Activated CD4-positive, alpha-beta T cell treated with anti-CD3 and anti-CD28 coated beads, Interleukin-2, amount 10 ng/mL, durations not matched to agents 24 days and 14 days (primary cell): Measurements from ENCODE around the gene SUPT7L. TPM values are rescaled to one million over a fixed set of nuclear protein-coding genes. Genes with fewer than 3 reads are reported as not detected.
"Not testable (repeated sequence)": the region's sequence is repeated elsewhere in the genome, so short reads cannot be mapped to it uniquely, and the experiment has no call there.

ENCODE experiments used
- DNase-seq: peaks from one replicate; pipeline ENCODE4 v3.0.0; 2022
- H3K27ac Mint-ChIP-seq: one replicate; pipeline ENCODE4 v1.8.0; 2022; ENCODE audit warnings: mild to moderate bottlenecking, mixed read lengths
- H3K27me3 Mint-ChIP-seq: one replicate; pipeline ENCODE4 v1.8.0; 2022; ENCODE audit warnings: mixed read lengths
- H3K36me3 Mint-ChIP-seq: one replicate; pipeline ENCODE4 v1.8.0; 2022; ENCODE audit warnings: low read depth, mild to moderate bottlenecking, mixed read lengths
- H3K4me1 Mint-ChIP-seq: one replicate; pipeline ENCODE4 v1.8.0; 2021; ENCODE audit warnings: mixed read lengths
- H3K4me3 Mint-ChIP-seq: one replicate; pipeline ENCODE4 v1.8.0; 2022; ENCODE audit warnings: mild to moderate bottlenecking, moderate library complexity, mixed read lengths
- H3K9me3 Mint-ChIP-seq: one replicate; pipeline ENCODE4 v1.8.0; 2021; ENCODE audit warnings: mixed read lengths
- intact Hi-C: fragments of 100-400 bp; cut with micrococcal nuclease; formaldehyde crosslinking; loops from one replicate; pipeline ENCODE4 v1.15.1; 2023
- total RNA-seq: library from RNA; stranded (reverse); gene quantifications from 2 replicates; pipeline ENCODE4 v1.2.3, GENCODE V29; 2022

SUPT7L gene
- total RNA-seq, 1 donor from 2014 or later = 33.3 TPM

DNA sequence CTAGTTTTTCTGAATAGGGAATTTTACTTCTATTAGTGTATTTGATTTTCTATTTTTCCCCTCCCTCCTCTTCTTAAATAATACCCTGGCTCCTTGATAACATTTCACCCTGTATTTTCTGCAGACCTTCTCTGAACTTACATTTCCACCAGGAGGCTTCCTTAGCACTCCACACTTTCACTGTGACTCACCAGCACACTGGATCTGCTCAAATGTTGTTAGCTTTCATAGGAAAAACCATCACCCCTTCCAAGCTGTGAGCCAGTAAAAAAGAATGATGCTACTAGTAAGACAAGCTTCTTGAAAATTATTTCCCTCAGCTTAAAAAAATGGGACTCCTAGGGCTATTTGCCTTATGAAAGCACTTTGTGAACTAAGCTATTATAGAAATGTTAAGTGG is 16.1 kb downstream of the SUPT7L start:
- no peaks in the 10 kb centered on the region for H3K27me3 Mint-ChIP-seq
- H3K9me3 Mint-ChIP-seq = no peaks in the 10 kb centered on the region
- H3K36me3 Mint-ChIP-seq = peaks cover 52% of the 10 kb centered on the region
- H3K4me1 Mint-ChIP-seq = no peaks in the 10 kb centered on the region
- DNase-seq = no peak
- no peak overlapping the region for H3K4me3 Mint-ChIP-seq
- intact Hi-C loops = no loop called here
- no peak overlapping the region for H3K27ac Mint-ChIP-seq

GRCh38 chr2:27645197-27645596 is 18.2 kb downstream of the SUPT7L start:
- H3K9me3 Mint-ChIP-seq = no peaks in the 10 kb centered on the region

DNA sequence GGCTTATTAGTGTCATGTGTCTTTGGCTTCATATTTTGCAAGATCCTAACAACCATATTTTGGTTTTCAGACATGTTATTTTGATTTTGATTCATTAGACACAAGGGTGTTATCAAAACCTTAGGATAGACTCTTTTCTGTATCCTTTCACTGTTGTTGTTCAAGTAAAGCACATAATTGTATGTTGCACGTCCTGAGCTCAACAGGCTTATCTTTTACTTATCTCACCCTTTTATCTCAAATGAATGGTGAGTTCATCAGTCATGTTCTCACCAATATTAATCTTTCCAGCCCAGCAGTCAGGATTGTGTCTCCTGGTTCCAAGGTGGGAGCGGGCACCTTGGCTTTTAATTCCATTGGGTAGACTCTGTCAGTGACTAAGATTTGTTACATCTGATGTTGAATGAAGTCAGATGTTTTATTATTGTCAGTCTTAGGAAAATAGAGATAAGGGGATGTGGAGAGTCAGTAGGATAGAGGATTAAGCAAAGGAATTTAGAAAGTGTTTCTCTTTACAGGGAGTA is 22.6 kb downstream of the SUPT7L start:
- no peak overlapping the region for H3K4me3 Mint-ChIP-seq
- H3K27ac Mint-ChIP-seq = no peak overlapping the region
- no peaks in the 10 kb centered on the region for H3K9me3 Mint-ChIP-seq
- DNase-seq = no peak
- H3K36me3 Mint-ChIP-seq = peaks cover 54% of the 10 kb centered on the region
- no peaks in the 10 kb centered on the region for H3K27me3 Mint-ChIP-seq
- intact Hi-C loops = no loop called here
- peaks cover 19% of the 10 kb centered on the region for H3K4me1 Mint-ChIP-seq

More at GRCh38 chr2:27645197-27645596, 18.2 kb downstream of the SUPT7L start:
- DNase-seq = no peak
- intact Hi-C loops = no loop called here
- H3K4me1 Mint-ChIP-seq = no peaks in the 10 kb centered on the region
- no peaks in the 10 kb centered on the region for H3K27me3 Mint-ChIP-seq
- H3K4me3 Mint-ChIP-seq = no peak overlapping the region
- H3K36me3 Mint-ChIP-seq = peaks cover 55% of the 10 kb centered on the region
- H3K27ac Mint-ChIP-seq = no peak overlapping the region

DNA sequence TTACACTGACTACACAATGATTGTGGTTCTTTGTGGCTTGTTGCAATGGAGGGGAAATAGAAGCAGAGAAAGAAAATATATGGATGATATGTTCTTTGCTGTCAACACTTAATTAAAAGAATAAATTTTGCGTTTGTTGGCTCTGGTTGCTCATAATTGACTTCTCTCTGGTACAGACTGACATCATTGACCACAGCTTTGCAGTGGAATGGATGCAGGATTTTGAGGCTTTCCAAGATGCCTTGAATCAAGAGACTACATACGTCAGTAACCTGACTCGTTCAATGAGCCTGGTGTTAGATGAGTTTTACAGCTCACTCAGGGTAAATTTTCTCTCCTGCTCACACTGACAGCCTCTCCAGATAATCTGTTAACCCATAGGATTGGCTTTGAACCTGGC is 24.7 kb downstream of the SUPT7L start:
- peak overlapping the region; percentile 93 for H3K27ac Mint-ChIP-seq
- no peak for DNase-seq
- peaks cover 19% of the 10 kb centered on the region for H3K4me1 Mint-ChIP-seq
- H3K27me3 Mint-ChIP-seq = no peaks in the 10 kb centered on the region
- peak overlapping the region; percentile 72 for H3K4me3 Mint-ChIP-seq
- intact Hi-C loops = loop anchor here (1.0 to 2.0 kb wide), 4 partner anchors 9 to 210 kb away; partner anchors contain the start of genes CCDC121, GPN1, NRBP1 and SLC4A1AP
- H3K36me3 Mint-ChIP-seq = peaks cover 66% of the 10 kb centered on the region
- H3K9me3 Mint-ChIP-seq = no peaks in the 10 kb centered on the region

- peak; percentile 64 for DNase-seq
- Mint-ChIP-seq H3K36me3 (peaks cover 68% of the 10 kb centered on the region), H3K4me1 (peaks cover 19% of the 10 kb centered on the region), H3K27me3 (no peaks in the 10 kb centered on the region), H3K4me3 (peak overlapping the region; percentile 72), H3K27ac (peak overlapping the region; percentile 93), H3K9me3 (no peaks in the 10 kb centered on the region)
- intact Hi-C loops = loop anchor here (1.0 to 2.0 kb wide), 4 partner anchors 9 to 209 kb away; partner anchors contain the start of genes CCDC121, GPN1, NRBP1 and SLC4A1AP
Measured at GRCh38 chr2:27638037-27638637, 25.3 kb downstream of the SUPT7L start.

GRCh38 chr2:27636766-27637165 is 26.6 kb downstream of the SUPT7L start:
- H3K36me3 Mint-ChIP-seq = peaks cover 71% of the 10 kb centered on the region
- H3K27ac Mint-ChIP-seq = no peak overlapping the region
- no peaks in the 10 kb centered on the region for H3K27me3 Mint-ChIP-seq
- intact Hi-C loops = no loop called here
- peaks cover 21% of the 10 kb centered on the region for H3K4me1 Mint-ChIP-seq
- H3K9me3 Mint-ChIP-seq = no peaks in the 10 kb centered on the region
- no peak for DNase-seq
- no peak overlapping the region for H3K4me3 Mint-ChIP-seq

GRCh38 chr2:27634291-27634690 is 29.1 kb downstream of the SUPT7L start:
- peaks cover 66% of the 10 kb centered on the region for H3K36me3 Mint-ChIP-seq

GRCh38 chr2:27630257-27630656 is 33.2 kb downstream of the SUPT7L start:
- H3K4me3 Mint-ChIP-seq, H3K27me3 Mint-ChIP-seq, H3K9me3 Mint-ChIP-seq, intact Hi-C loops, DNase-seq: not testable (repeated sequence)
- H3K4me1 Mint-ChIP-seq = peaks cover 25% of the 10 kb centered on the region
- peak overlapping the region; percentile 6 for H3K27ac Mint-ChIP-seq
- H3K36me3 Mint-ChIP-seq = peaks cover 45% of the 10 kb centered on the region

More at GRCh38 chr2:27634291-27634690, 29.1 kb downstream of the SUPT7L start:
- no peak for DNase-seq
- Mint-ChIP-seq H3K4me1 (peaks cover 28% of the 10 kb centered on the region), H3K27me3 (no peaks in the 10 kb centered on the region), H3K9me3 (no peaks in the 10 kb centered on the region), H3K4me3 (no peak overlapping the region), H3K27ac (no peak overlapping the region)
- intact Hi-C loops = no loop called here

DNA sequence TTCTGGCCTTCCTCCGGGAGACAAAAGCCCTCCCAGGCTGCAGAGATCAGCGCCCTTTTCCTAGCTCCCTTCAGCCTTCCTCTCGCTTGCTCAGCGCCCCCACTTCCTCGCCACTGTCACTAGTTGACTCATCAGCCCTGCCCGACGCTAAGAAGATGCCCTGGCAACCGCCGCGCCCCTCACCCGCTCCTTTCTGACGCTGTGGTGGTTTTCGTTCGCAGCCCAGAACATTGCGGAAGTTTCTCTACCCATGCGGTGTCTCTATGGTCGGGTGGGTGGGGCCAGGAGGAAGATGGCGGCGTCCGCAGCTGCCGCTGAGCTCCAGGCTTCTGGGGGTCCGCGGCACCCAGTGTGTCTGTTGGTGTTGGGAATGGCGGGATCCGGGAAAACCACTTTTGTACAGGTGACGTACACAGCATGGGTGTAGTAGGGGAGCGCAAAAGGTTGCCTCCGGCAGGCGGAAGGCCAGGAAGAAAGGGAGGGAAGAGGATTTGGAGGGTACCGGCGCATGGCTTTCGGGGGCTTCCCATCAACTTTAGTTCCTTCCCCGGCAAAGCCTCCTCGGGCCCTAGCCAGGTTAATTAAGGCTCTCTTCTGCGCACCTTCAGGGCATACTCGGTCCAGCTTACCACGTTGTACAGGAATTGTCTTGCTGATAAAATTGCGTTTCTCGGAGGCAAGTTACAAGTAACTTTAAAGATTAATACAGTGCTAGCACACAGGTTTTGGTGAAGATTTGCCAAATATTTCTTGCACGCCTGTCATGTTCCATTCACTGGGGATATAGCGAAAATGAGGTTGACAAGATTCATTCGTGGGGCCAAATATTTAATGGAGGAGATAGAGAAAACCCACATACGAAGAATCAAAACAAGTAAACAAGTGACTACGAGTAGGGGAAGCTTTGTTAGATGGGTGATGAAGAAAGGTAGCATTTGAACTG is 34.4 kb downstream of the SUPT7L start, which contains the start of the genes CCDC121 and GPN1:
Gene CCDC121, minus strand, starts transcription at position 246 of the 943 bp plus-strand sequence. CDS start 1,213 bp downstream, outside the sequence.
Gene GPN1, plus strand, starts transcription at position 284 of the 943 bp plus-strand sequence. Its CDS starts 9 bp downstream, at position 293.
- no peaks in the 10 kb centered on the region for H3K9me3 Mint-ChIP-seq
- no peaks in the 10 kb centered on the region for H3K27me3 Mint-ChIP-seq
- H3K36me3 Mint-ChIP-seq = peaks cover 43% of the 10 kb centered on the region
- H3K27ac Mint-ChIP-seq = no peak within 1 kb of the TSS
- peak; percentile 98 for DNase-seq
- no peak within 1 kb of the TSS for H3K4me3 Mint-ChIP-seq
- peaks cover 25% of the 10 kb centered on the region for H3K4me1 Mint-ChIP-seq
- intact Hi-C loops = loop anchor here (1.0 to 5.0 kb wide), 8 partner anchors 9 to 764 kb away; partner anchors contain the start of genes EIF2B4, FOSL2, GTF3C2 and IFT172

- H3K27me3 Mint-ChIP-seq = no peaks in the 10 kb centered on the region
- peak; percentile 63 for DNase-seq
- no peak overlapping the region for H3K4me3 Mint-ChIP-seq
- H3K27ac Mint-ChIP-seq = no peak overlapping the region
- intact Hi-C loops = loop anchor here (2.0 to 5.0 kb wide), 7 partner anchors 35 to 765 kb away; partner anchors contain the start of genes EIF2B4, FOSL2, GTF3C2 and IFT172
- peaks cover 25% of the 10 kb centered on the region for H3K4me1 Mint-ChIP-seq
- H3K36me3 Mint-ChIP-seq = peaks cover 38% of the 10 kb centered on the region
- no peaks in the 10 kb centered on the region for H3K9me3 Mint-ChIP-seq
Measured at GRCh38 chr2:27627963-27628766, 35.2 kb downstream of the SUPT7L start.

DNA sequence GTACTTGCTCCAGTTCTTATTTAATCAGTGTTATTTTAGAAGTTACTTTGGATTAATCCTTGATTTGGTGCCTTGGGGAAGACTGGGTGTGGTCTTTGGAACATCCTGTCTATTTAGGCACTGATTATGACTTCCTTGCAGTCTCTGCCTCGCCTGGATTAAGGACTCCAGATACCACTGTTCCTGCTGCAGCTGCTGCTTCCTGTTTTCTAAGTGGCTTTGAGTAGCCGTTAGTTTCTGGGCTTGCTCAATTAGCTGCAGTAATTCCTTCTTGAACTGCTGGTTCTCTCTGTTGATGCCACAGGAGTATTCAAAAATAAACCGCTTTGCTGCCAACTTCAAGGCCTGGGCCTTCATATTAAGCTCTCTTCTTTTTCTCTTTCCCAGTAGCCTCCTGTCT is 36.5 kb downstream of the SUPT7L start:
- intact Hi-C loops = loop anchor here (5.0 kb wide), 1 partner anchor 140 kb away; the partner anchor contains the start of gene IFT172
- not testable (repeated sequence) for H3K4me3 Mint-ChIP-seq, H3K27me3 Mint-ChIP-seq, H3K9me3 Mint-ChIP-seq, DNase-seq
- H3K36me3 Mint-ChIP-seq = peaks cover 37% of the 10 kb centered on the region
- peaks cover 25% of the 10 kb centered on the region for H3K4me1 Mint-ChIP-seq
- peak overlapping the region; percentile 36 for H3K27ac Mint-ChIP-seq

- intact Hi-C loops = loop anchor here (5.0 kb wide), 1 partner anchor 139 kb away; the partner anchor contains the start of gene IFT172
- H3K27me3 Mint-ChIP-seq = not testable (repeated sequence)
- H3K4me1 Mint-ChIP-seq = peaks cover 25% of the 10 kb centered on the region
Measured at GRCh38 chr2:27626323-27626722, 37.1 kb downstream of the SUPT7L start.

GRCh38 chr2:27624943-27625342 is 38.5 kb downstream of the SUPT7L start:
- DNase-seq = no peak
- H3K4me1 Mint-ChIP-seq = peaks cover 17% of the 10 kb centered on the region
- H3K27ac Mint-ChIP-seq = no peak overlapping the region
- H3K4me3 Mint-ChIP-seq = no peak overlapping the region
- no peaks in the 10 kb centered on the region for H3K27me3 Mint-ChIP-seq
- intact Hi-C loops = loop anchor here (5.0 kb wide), 1 partner anchor 138 kb away; the partner anchor contains the start of gene IFT172
- H3K9me3 Mint-ChIP-seq = no peaks in the 10 kb centered on the region
- peaks cover 35% of the 10 kb centered on the region for H3K36me3 Mint-ChIP-seq

More at GRCh38 chr2:27626323-27626722, 37.1 kb downstream of the SUPT7L start:
- H3K9me3 Mint-ChIP-seq, DNase-seq, H3K27ac Mint-ChIP-seq, H3K4me3 Mint-ChIP-seq: not testable (repeated sequence)
- peaks cover 35% of the 10 kb centered on the region for H3K36me3 Mint-ChIP-seq
